GM12875 (cell line): ENCODE measurements around the gene MAGI3.

Experiments used
- H3K4me3 ChIP-seq: one replicate; pipeline ENCODE4 v1.5.1; 2011; ENCODE audit warnings: low read depth, low read length, control low read depth
- TF ChIP-seq, protein P1 (sequence below): IDR thresholded peaks from 2 replicates; pipeline ENCODE4 v1.5.1; 2011; ENCODE audit warnings: low read depth, mild to moderate bottlenecking, control low read depth, inconsistent platforms, low read length, moderate library complexity, borderline replicate concordance; ENCODE audit not compliant: insufficient read depth

MAGI3 gene

DNA sequence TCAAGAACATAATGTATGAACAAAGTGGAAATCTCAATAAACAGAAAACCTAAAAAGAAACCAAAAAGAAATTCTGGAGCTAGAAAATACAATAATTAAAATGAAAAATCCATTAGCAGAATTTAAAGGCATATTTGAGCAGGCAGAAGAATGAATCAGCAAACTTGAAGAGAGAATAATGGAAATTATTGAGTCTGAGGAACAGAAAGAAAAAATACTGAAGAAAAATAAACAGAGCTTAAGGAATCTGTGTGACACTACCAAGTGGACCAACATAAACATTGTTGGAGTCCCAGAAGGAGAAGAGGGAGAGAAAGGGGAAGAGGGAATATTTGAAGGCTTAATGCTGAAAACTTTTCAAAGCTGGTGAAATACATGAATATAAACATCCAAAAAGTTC is 54.5 kb downstream of the MAGI3 start:
- H3K4me3 ChIP-seq = no peak overlapping the region
- TF ChIP-seq, protein P1, sequence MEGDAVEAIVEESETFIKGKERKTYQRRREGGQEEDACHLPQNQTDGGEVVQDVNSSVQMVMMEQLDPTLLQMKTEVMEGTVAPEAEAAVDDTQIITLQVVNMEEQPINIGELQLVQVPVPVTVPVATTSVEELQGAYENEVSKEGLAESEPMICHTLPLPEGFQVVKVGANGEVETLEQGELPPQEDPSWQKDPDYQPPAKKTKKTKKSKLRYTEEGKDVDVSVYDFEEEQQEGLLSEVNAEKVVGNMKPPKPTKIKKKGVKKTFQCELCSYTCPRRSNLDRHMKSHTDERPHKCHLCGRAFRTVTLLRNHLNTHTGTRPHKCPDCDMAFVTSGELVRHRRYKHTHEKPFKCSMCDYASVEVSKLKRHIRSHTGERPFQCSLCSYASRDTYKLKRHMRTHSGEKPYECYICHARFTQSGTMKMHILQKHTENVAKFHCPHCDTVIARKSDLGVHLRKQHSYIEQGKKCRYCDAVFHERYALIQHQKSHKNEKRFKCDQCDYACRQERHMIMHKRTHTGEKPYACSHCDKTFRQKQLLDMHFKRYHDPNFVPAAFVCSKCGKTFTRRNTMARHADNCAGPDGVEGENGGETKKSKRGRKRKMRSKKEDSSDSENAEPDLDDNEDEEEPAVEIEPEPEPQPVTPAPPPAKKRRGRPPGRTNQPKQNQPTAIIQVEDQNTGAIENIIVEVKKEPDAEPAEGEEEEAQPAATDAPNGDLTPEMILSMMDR = no peak

DNA sequence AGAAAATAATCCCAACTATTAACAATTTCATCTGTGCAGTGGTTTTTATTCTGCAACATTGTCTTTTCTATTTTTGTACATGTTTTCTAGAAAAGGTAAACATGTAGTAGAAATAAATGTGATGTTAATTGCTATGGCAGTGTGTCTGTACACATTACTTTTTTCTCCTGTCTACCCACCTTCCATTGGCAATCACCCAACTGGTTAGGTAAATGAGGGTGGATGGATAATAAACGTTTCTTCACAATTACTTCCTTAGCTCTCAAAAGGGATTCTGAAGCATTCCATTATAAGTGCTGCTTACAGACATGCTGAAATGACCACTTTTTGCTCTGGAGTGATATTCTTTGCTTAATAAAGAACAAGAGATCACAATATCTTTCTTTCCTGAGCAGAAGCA is 61.4 kb downstream of the MAGI3 start:
- no peak overlapping the region for H3K4me3 ChIP-seq
- TF ChIP-seq, protein P1 = no peak

DNA sequence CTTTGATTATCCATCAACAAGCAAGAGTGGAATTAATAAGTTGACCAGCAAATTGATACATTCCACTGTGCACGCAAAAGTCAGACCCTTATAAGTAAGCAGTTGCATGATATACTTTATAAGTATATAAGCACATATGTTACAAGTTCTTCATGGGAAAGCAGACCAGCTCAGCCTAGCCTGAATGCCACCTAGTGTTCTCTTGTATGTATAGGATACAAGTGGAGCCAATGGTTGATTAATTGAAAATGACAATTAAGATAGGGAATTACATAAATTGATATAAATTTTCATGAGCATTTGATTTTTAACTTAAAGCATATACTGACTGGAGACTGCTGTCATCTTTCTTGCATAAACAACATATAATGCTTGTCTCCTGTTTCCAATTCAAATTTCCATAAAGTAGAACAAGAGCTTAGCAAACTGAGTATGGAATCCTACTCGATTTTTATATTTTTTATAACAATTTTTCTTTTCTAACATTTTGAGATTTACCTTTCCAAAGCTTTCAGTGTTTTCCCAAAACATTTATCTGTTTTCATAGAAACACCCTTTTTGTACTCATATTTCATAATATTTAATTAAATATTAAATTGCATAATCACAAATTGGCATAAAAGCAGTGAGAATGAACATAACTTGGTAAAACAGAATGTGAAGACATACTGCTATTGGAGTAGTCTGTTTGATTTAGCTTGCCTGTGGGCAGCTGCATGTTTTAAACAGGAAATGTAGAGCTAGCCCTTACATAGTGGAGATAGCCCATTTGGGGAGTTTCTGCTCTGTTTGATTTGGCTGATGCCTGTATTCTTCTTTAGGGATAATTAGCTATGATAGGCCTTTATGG is 62.8 kb downstream of the MAGI3 start:
- TF ChIP-seq, protein P1 = peak; percentile 26; the same call in 1 of the 2 replicates
- no peak overlapping the region for H3K4me3 ChIP-seq

DNA sequence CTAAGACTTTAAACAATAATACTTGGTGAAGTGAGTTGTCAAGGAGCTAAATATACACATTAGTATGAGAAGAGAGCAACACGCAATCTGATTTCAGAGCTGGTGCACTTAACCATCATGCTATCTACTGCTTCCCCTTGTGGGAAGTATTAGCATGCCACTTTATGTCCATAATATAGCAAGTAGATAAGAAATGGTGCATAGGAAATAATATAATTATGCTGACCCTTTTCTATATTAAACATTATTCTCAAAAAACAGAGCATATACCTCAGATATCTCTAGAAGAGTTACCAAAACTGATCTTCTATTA is 63.4 kb downstream of the MAGI3 start:
- TF ChIP-seq, protein P1 = no peak
- no peak overlapping the region for H3K4me3 ChIP-seq

DNA sequence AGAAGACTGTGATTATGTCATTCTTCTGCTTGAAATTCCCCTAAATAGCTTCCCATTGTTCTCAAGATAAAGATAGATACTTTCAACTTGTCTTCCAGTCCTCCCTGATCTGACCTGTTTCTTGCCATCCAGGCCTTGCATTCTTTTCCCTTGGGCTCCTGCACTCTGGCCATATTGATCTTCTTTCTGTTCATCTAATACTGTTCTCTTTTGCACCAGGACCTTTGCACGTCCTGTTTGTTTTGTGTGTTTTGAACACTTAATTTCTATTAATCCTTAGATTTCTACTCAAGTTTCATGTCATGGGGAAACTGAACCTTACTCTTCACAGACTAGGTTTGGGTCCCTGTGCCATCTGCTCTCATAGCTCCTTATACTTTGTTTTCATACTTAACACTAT is 65.1 kb downstream of the MAGI3 start:
- no peak overlapping the region for H3K4me3 ChIP-seq
- TF ChIP-seq, protein P1 = no peak

DNA sequence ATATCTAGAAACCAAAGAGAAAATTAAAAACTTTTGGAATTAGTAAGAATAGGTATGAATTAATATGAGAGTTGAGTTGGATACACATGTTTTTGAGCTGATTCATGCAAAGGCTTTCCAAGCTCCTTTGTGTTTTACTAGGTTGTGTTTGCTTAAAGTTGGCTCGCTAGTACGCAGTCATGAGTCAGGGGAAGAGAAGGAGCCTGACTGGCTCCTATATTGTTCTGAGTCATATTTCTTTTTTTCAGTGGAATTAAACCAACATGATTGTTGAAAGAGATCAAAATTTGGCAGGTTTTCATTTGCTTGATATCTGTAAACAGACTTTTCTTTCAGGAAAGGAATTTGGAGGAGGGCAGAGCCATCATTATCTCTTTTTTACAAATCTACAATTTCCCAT is 66.7 kb downstream of the MAGI3 start:
- TF ChIP-seq, protein P1 = no peak
- no peak overlapping the region for H3K4me3 ChIP-seq

DNA sequence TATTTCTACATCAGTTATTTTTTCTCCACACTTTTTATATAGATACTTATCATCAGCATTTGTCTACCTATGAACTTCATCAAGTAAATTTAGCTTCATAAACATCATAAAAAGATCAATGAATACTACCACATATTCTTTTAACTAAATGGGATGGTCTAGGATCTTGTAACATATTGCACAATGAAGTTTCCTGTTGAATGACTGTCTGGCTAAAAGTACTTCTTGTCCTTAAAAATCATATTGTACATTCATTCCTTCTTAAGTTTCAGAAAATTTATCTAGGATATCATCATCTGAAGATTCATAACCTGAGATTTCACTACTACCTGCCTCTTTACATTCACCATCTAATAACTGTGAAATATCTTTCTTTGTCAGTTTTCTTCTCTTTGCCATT is 69.0 kb downstream of the MAGI3 start:
- TF ChIP-seq, protein P1 = no peak
- H3K4me3 ChIP-seq = no peak overlapping the region
